Activated CD4-positive, alpha-beta T cell treated with anti-CD3 and anti-CD28 coated beads, Interleukin-2, amount 50 U/mL, for 24 hours (primary cell): ENCODE data around the gene RNF103.

Source experiments
- DNase-seq, 2 donors: peaks; one replicate each; pipeline ENCODE4 v3.0.0-alpha.2; 2020; ENCODE audit warnings: low read depth in 1 of 2, low spot score in 1 of 2

The RNF103 gene

DNA sequence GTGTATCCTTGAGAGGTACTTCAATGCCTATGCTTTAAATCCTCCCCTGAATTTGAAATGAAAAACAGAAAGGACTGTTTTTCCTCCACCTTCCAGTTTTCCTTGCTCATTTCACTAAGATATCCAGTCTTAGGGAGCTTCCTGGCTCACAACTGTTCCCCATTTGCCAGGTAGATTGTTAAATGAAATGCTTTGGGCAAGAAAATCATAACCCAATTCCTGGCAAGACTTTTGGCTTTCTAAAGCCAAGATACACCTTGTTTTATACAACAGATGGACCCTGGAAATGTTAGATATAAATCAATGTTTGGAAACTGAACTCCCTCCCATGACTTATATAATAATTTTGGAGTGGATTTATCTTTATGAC, 56.9 kb downstream of the RNF103 start:
- no peak for DNase-seq

DNA sequence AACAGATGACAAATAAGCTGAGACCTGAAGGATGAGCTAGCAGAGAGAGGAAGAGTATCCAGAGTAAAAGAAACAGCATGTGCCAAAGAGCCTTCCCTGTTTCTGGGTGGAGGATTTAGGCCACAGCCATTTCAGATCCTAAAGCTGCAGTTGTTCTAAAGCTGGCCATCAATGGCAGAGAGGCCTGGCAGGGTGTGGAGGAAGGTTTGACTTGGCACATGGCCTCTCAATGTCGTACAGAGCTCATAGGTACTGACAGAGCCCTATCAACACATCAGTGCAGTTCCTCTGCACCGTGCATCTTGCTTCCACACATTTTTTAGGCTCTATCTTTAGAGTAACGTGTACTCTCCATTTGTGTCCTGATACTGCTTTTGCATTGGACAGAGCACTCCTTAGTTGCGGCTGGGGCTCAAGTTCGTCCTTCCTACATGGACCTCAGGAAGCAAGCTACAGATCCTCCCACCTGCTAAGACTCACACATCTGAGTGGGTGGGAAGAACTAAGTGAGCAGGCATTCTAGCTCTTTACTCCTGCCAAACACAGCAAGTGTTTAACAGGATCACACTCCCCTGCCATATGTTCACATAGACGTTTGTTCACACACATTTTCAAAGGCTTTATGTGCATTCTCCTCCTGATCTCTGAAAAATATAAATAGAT, 57.4 kb downstream of the RNF103 start:
- DNase-seq = no peak

DNA sequence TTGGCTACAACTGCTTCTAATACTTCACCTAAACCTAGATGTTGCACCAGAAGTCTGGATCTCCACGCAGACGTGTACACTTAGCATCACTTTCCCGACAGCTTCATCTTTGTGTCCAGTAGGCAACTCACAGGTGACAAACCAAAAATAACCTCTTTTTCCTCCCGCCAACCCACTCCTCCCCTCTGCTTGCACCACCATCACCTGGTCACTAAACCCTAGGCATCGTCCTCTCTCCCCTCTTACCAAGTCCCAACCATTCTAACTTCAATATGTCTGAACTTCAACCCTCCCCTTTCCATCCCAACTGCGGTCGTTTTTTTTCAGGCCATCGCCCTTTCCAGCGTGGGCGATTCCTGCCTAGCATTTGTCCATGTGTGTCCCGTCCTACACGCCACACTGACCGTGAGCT, 60.0 kb downstream of the RNF103 start:
- no peak for DNase-seq

DNA sequence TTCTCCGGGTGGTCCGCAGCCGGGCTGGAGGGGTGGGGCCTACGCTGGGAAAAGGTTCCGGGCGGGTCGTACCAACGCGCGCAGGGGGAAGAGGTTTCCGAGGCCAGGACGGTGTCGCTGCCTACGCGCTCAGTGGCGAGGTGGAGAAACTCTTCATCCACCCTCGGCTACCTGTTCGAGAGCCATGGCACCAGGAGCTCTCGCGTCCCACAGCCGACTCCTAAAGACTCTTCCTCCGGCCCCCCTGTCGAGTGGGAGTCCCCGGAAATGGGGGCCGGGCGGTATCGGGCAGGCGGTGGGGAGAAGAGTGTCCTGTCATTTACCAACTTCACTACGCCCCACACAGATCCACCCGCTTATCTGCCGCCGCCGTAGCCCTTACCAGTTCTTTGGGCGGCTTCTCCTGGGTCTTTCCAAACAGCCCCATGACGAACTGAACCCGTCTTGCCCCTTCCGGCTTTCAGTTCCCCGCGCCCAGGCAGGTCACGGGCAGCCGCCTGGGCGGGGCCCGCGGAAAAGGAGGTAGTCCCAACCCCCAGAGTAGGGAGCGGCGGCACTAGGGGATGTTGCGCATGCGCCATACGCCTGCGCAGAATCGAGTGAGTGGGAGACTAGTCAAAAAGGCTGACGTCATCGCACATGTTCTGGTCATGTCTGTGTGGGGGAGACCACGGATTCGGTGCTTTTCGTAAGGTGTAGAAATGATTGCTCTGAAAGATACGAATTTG, 60.6 kb downstream of the RNF103 start, which contains the start of gene CHMP3:
Gene CHMP3, minus strand, starts transcription at position 522 of the 728 bp plus-strand sequence. Its CDS starts 95 bp downstream, at position 427.
- peak; percentile 95 to 97 for DNase-seq

DNA sequence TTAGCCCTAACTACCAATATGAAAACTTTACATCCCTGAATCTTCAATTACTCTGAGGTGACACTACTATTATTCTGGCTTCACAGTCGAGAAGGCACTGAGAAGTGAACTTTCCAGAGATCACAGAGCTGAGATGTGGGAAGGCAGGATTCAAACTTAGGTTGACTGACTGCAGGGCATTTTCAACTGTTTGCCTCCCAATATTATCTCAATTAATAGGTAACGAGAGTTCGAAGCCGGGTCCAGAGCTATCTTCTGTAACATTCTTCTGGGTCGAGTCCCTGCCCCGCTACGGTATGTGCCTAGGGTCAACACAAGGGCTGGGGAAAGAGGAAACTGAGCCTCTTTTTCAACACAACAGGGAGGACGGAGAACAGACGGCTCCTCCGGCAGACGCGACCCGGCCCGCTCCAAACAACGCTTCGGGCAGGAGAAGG, 61.2 kb downstream of the RNF103 start:
- DNase-seq = no peak

DNA sequence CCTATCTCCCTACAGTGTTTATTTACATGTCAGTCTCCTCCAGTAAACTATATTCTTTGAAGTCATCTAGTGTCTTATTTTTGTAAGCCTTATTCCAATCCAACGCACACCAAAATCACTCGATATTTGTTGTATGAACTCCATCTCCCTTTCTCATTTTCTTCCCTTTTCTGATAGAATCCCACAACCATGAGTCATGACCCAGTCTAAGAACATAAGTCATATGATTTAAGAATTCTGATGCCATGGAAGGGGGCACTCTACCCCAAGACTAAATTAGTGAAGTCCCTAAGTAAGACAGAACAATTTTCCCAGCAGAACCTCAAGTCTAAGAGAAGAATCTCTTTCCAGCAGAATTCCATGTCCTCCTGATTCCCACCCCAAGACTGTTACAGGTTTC, 65.8 kb downstream of the RNF103 start:
- DNase-seq = no peak

DNA sequence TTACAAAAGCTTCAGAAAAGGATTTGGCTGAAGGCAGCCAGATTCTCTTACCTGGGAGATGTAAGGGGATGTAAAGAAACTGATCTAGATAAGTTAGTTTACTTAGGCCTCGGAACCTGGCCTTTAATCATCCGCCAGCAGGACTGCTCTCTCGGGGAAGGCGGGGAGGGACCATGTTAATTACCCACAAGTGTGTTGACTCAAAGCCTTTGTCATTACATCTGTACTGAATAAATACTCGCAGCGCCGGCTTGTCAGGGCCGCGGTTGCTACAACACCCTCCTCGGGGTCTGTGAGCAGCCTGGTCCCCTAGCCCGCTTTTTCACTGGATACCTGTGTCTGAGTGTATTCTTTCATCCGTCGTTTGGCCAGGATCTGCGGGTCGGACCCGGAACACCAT, 67.2 kb downstream of the RNF103 start:
- DNase-seq = no peak
